ENCODE results near the gene LONRF2.

The LONRF2 gene

GRCh38 chr2:100301881-100302584, 20.3 kb downstream of the LONRF2 start:
- DNase-seq (ENCODE audit: low read depth, low spot score): no peak

DNA sequence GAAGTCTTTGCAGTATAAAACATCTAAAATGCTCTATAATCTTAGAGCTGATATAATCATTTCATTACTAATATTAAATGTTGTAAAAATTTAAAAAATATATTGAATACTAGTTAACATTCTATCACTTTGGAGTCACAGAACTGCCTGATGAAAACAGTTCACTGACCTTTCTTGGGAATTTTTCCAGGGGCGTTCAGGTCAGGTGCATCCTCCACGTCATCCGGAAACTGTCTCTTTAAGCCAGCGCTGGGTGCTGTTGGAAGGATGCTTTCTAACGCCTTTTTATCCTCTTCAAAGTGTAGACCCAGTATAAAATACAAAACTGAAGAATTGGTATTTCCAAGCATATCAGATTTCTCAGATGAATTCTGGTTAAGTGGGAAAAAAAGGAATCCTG, 22.8 kb downstream of the LONRF2 start:
- DNase-seq (ENCODE audit: low read depth, low spot score): no peak

DNA sequence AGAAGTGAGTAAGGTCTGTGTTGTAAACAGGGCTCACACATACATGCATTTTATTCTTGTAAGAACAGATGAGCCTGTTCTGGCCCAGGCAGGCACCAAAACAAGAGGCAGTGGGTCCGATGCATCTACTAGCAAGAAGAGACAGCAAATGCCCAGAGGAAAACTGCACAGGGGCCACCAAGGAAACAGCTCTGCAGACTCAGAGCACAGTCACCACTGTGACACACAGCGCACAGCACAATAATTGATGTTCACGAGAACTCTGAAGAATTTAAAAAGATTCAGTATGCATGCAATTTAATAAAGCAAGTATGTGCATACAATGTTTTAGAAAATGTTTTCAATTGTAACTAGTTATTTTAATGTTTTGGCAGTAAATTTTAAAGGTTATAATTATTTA, 24.8 kb downstream of the LONRF2 start:
- DNase-seq (ENCODE audit: low read depth, low spot score): no peak

DNA sequence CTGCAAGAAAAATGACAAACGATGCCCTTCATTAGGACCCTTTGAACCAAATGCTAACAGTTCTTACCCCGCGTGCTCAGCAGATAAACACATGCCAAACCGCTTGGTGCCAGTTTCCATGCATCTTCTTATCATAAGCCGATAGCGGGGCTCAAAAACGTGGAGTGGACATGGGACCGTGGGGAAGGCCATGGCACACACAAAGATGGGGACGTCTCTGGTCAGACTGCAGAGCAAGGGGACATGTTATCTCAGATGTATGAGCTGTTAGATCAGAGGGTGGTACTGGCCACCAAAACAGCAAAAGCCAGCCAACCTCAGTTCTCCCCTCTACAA, 28.2 kb downstream of the LONRF2 start:
- DNase-seq (ENCODE audit: low read depth, low spot score): no peak

- DNase-seq (ENCODE audit: low read depth, low spot score): no peak
These were observed 28.8 kb downstream of the LONRF2 start for GRCh38 chr2:100293341-100294161.

DNA sequence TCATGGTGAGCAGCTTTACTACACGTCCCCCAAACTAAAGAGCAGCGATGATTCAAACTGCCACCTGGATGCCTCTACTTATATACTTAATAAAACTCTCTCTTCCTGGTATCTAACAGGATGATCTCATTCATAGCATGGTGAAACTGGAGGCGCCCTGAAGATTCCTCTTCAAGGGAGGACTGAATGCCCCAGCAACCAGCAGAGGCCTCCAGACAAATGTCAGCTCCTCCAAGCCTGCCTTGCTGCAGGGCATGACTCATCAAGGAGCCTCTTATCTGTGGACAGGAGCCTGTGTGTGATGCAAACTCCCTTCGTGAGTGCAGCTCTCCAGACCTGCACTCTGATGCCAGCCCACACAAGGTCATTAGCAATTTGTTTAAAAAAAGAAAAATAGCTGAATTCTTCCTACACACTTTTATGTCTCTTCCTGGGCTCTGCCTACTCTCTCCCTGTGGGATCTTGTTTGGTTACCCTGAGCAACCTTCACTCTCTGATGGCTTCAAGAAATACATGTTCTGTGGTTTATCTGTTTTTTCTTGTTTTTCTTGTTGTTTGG, 30.2 kb downstream of the LONRF2 start:
- peak; percentile 84 for DNase-seq (ENCODE audit: low read depth, low spot score)

DNA sequence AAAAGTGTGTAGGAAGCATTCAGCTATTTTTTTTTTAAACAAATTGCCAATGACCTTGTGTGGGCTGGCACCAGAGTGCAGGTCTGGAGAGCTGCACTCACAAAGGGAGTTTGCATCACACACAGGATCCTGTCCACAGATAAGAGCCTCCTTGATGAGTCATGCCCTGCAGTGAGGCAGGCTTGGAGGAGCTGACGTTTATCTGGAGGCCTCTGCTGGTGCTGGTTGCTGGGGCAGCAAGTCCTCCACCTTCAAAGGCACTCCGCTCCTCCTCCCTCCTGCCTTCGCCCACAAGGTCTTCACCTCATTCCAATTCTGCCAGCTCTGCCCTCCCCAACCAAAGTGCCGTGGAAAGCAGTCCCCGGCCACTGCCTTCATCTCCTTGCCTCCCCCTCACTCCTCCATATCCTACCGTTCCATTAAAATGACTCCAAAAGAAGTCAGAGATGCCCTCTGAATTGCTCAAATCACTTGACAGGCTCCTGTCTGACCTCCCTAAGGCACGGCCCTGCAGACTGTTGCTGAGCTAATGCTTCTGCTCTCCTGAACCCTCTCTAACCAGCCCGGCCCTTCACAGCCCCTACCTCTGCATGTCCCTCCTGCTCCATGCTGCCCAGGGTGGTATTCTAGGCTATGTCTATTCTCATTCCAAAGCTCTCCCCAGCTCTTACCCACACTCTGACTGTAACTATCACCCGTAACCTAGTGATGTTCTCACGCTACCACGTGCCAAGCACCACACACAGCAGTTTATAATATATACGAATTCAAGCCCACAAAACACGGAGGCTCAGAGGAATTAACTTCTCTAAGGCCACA, 30.9 kb downstream of the LONRF2 start:
- peak; percentile 82 for DNase-seq (ENCODE audit: low read depth, low spot score)

GRCh38 chr2:100290718-100291151, 31.6 kb downstream of the LONRF2 start:
- no peak for DNase-seq (ENCODE audit: low read depth, low spot score)

DNA sequence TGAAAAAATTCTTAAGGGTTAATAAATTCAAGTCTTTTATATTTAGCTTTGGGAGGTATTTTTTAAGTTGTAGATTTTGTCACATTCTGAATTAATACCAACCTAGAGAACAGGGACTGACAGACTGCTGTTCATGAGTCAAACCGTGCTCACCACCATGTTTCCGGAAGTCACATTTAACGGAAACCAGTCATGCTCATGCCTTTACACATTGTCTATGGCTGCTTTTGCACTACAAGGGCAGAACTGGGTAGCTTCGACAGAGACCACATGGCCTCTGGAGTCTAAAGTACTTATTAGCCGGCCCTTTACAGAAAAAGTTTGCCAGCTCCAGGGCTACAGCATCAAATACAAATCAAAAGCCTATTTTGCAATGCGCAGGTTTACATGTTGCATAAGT, 33.3 kb downstream of the LONRF2 start:
- no peak for DNase-seq (ENCODE audit: low read depth, low spot score)

DNA sequence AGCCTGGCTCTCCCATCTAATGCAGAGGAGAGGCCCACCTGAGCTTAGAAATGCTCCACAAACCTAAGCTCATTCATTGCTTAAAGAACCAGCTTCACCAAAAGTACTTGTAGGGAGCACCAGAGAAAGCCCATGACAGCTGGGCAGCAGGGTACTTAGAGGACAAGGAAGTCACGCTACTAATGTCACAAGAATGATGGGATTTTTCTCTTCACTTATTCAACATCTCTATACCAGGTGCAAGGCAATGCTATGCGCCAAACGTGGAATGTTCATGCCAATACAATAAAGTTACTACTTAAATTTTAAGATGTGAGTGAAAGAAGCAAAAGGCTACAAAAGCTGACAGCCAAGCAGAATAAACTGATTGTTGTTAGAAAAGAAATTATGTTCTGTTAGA, 36.0 kb downstream of the LONRF2 start:
- DNase-seq (ENCODE audit: low read depth, low spot score): no peak

DNA sequence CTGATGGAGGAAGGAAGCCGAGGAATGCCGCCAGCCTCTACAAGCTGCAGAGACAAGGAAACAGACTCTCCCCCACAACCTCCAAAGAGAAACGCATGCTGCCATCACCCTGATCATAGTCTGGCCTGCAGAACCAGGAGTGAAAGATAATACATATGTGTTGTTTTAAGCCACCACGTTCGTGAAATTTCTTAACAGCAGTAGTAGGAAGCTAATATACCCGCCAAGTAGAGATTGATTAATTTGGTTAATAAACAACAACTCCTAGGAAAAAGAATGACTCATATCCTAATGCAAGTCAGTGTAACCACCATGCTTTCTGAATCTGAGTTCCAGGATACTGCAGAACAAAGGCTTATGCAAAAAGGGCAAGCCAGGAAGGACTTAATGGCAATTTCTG, 36.6 kb downstream of the LONRF2 start:
- no peak for DNase-seq (ENCODE audit: low read depth, low spot score)

DNA sequence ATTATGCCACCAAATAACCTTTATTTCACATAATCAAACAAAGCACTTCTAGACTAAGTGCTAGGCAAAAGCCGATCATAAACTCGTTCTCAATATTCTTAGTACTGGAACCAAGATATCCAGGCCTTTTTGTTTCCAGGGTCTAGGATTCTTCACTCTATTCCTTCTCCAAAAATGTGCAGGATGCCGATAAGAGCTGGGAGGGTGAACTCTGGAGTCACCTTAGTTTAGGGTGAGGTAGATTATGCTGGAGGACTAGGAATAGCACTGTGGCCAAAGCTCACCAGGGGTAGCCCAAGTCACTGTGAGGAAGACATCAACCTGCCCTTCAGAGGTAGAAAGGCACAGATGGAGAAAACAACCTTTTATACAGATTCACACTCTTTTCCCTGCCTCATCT, 37.3 kb downstream of the LONRF2 start:
- DNase-seq (ENCODE audit: low read depth, low spot score): no peak

GRCh38 chr2:100283724-100284501, 38.4 kb downstream of the LONRF2 start:
- DNase-seq (ENCODE audit: low read depth, low spot score): no peak

DNA sequence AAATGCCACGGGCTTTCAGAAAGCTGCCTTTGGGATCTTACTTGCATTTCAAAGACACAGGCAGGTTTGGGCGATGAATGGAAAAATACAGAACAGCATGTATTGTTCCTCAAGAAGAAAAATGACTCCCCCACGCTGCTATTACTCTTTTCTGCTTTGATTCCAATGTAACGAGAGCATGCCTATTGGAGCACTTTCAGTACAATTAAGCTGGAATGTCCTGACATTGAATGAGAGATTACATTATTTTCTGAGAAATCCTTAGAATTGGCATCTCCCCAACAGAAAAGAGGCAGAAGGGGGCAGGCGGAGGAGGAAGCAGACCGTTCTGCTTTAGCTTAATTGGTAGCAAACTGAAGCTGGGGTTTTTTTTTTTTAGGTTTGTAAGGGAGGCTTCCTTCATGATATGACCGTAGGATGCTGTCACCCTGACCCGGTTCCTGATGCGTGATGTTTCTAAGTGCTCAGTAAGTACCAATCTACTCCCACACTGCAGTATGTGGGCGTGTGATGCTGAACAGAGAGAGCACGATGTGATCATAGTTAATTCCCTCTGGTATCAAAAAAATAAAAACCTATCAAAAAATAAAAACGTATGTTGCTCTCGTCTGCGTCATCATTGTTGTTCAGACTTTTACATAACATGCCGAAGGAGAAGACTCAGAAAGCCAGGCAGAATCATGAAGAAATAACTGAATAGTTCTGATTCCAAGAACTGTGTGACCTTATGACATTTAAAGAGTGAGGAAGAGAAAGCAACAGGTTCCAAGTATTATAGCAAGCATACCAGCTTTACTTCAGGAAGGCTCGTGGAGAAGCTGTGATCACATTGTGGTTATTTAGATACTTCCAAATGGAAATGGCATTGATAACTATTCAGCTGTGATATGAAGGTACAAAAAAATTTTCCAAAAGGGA, 40.5 kb downstream of the LONRF2 start:
- DNase-seq (ENCODE audit: low read depth, low spot score): no peak

- DNase-seq (ENCODE audit: low read depth, low spot score): no peak
These were observed 42.4 kb downstream of the LONRF2 start for GRCh38 chr2:100279586-100280534.

GRCh38 chr2:100278986-100279385, 43.3 kb downstream of the LONRF2 start:
- no peak for DNase-seq (ENCODE audit: low read depth, low spot score)

GRCh38 chr2:100278501-100278900, 43.8 kb downstream of the LONRF2 start:
- DNase-seq (ENCODE audit: low read depth, low spot score): no peak

GRCh38 chr2:100277540-100278207, 44.6 kb downstream of the LONRF2 start:
- no peak for DNase-seq (ENCODE audit: low read depth, low spot score)

Measured in ELF-1 (cell line).